ENCODE data around the gene MYEOV. TPM values are rescaled to one million over a fixed set of nuclear protein-coding genes. Genes with fewer than 3 reads are reported as not detected.

MYEOV gene
- total RNA-seq, 1 donor from 2014 or later: not detected

- H3K27ac ChIP-seq (replicated peaks): no peak overlapping the region
- H3K4me3 ChIP-seq: no peak overlapping the region
- H3K9me3 ChIP-seq (replicated peaks): no peaks in the 10 kb centered on the region
- no peaks in the 10 kb centered on the region for H3K36me3 ChIP-seq
- TF ChIP-seq, protein P1, sequence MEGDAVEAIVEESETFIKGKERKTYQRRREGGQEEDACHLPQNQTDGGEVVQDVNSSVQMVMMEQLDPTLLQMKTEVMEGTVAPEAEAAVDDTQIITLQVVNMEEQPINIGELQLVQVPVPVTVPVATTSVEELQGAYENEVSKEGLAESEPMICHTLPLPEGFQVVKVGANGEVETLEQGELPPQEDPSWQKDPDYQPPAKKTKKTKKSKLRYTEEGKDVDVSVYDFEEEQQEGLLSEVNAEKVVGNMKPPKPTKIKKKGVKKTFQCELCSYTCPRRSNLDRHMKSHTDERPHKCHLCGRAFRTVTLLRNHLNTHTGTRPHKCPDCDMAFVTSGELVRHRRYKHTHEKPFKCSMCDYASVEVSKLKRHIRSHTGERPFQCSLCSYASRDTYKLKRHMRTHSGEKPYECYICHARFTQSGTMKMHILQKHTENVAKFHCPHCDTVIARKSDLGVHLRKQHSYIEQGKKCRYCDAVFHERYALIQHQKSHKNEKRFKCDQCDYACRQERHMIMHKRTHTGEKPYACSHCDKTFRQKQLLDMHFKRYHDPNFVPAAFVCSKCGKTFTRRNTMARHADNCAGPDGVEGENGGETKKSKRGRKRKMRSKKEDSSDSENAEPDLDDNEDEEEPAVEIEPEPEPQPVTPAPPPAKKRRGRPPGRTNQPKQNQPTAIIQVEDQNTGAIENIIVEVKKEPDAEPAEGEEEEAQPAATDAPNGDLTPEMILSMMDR (IDR thresholded peaks at IDR 0.05; ENCODE audit: borderline replicate concordance): no peak
- intact Hi-C loops (cut with micrococcal nuclease): no loop called here
- DNase-seq: no peak
- peaks cover 44% of the 10 kb centered on the region for H3K4me1 ChIP-seq
- no peaks in the 10 kb centered on the region for H3K27me3 ChIP-seq (ENCODE audit: low read depth)
Measured at GRCh38 chr11:69304258-69304657, 10.3 kb downstream of the MYEOV start.

DNA sequence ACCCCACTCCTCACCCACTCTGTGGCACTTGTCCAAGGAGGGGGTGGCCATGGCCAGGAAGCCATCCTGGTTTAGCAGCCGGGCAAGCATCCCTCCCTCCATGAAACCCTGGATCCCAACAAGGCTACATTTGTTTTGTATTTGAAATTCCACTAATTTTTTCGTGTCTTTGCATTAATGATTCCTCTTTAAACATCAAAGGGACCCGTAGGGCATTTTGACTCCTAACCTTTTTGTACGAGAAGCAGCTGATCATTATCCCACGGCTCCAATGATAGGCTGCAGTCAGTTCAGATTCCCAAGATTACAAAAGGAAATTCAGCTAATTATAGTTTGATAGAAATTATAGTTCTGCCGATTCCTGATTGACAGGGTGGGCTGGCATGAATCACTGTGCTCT lies 10.7 kb downstream of the MYEOV start:
- Histone ChIP-seq H3K4me3 (no peak overlapping the region), H3K27me3 (ENCODE audit: low read depth) (no peaks in the 10 kb centered on the region), H3K4me1 (peaks cover 42% of the 10 kb centered on the region), H3K9me3 (replicated peaks) (no peaks in the 10 kb centered on the region), H3K27ac (replicated peaks) (no peak overlapping the region), H3K36me3 (no peaks in the 10 kb centered on the region)
- no peak for DNase-seq
- TF ChIP-seq, protein P1 (IDR thresholded peaks at IDR 0.05; ENCODE audit: borderline replicate concordance): no peak
- intact Hi-C loops (cut with micrococcal nuclease): no loop called here

GRCh38 chr11:69305885-69306540 lies 12.1 kb downstream of the MYEOV start:
- Histone ChIP-seq H3K36me3 (no peaks in the 10 kb centered on the region), H3K4me3 (no peak overlapping the region), H3K27ac (replicated peaks) (no peak overlapping the region), H3K4me1 (peaks cover 43% of the 10 kb centered on the region), H3K27me3 (ENCODE audit: low read depth) (no peaks in the 10 kb centered on the region), H3K9me3 (replicated peaks) (no peaks in the 10 kb centered on the region)
- DNase-seq: no peak
- TF ChIP-seq, protein P1 (IDR thresholded peaks at IDR 0.05; ENCODE audit: borderline replicate concordance): no peak
- intact Hi-C loops (cut with micrococcal nuclease): no loop called here

DNA sequence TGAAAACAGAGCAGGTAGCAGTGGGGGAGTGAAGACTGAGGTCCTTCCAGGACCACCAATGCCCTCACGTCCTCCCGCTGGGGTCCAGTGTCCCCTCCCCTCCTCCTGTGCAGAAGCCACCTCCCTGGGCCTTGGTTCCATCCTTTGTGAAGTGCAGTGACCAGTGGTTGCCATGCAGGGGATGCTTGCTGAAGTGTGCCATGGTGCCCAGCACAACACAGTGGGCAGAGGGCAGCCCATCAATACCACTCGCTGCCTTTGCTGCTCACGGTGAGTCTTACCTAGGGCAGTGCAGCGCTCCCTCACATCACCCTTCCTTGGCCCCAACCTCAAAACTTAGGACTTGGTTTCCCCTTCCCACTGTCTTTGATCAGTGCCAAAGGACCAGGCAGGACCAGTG lies 12.9 kb downstream of the MYEOV start:
- intact Hi-C loops (cut with micrococcal nuclease): no loop called here
- no peaks in the 10 kb centered on the region for H3K27me3 ChIP-seq (ENCODE audit: low read depth)
- no peak overlapping the region for H3K4me3 ChIP-seq
- no peaks in the 10 kb centered on the region for H3K36me3 ChIP-seq
- peaks cover 44% of the 10 kb centered on the region for H3K4me1 ChIP-seq
- no peak for DNase-seq
- no peaks in the 10 kb centered on the region for H3K9me3 ChIP-seq (replicated peaks)
- TF ChIP-seq, protein P1 (IDR thresholded peaks at IDR 0.05; ENCODE audit: borderline replicate concordance): no peak
- no peak overlapping the region for H3K27ac ChIP-seq (replicated peaks)

- Histone ChIP-seq H3K4me1 (peaks cover 44% of the 10 kb centered on the region), H3K4me3 (no peak overlapping the region), H3K36me3 (no peaks in the 10 kb centered on the region), H3K27me3 (ENCODE audit: low read depth) (no peaks in the 10 kb centered on the region), H3K27ac (replicated peaks) (no peak overlapping the region), H3K9me3 (replicated peaks) (no peaks in the 10 kb centered on the region)
- intact Hi-C loops (cut with micrococcal nuclease): no loop called here
- DNase-seq: no peak
- TF ChIP-seq, protein P1 (IDR thresholded peaks at IDR 0.05; ENCODE audit: borderline replicate concordance): no peak
Measured at GRCh38 chr11:69307421-69307820, 13.5 kb downstream of the MYEOV start.

Measured in left ventricle myocardium inferior (tissue), 1 donor.